A673 (cell line): Measurements from ENCODE around the gene CLTC. TPM values are rescaled to one million over a fixed set of nuclear protein-coding genes. Genes with fewer than 3 reads are reported as not detected.

Experiments used
- BruUV-seq: library from RNA; stranded (reverse); fragments of 400-500 nt; replicated peaks from 2 replicates; lab custom pipeline; 2021; lab: Mats Ljungman, UMichigan
- CTCF ChIA-PET: fragments of 300-600 bp; sonication (Branson Sonifier 250); formaldehyde crosslinking; loops from one replicate; lab custom pipeline; 2022; ENCODE audit warnings: antibody characterized with exemption; lab: Charles Lee
- POLR2A ChIA-PET: fragments of 300-600 bp; sonication (Branson Sonifier 250); formaldehyde crosslinking; loops from one replicate; lab custom pipeline; 2022; ENCODE audit warnings: antibody characterized with exemption; ENCODE audit not compliant: low non-redundant PET; lab: Charles Lee
- DNase-seq: peaks from one replicate; pipeline ENCODE4 v3.0.0-alpha.2; 2015; ENCODE audit warnings: low spot score
- H3K27ac ChIP-seq: fragments of 200-600 bp; sonication (generic); 2 replicates; pipeline ENCODE4 v1.5.1; 2016; ENCODE audit warnings: mixed run types, low read depth, mild to moderate bottlenecking, mixed read lengths, antibody characterized with exemption, low read length; ENCODE audit not compliant: poor library complexity, severe bottlenecking
- H3K27me3 ChIP-seq: fragments of 200-600 bp; sonication (generic); replicated peaks from 2 replicates; pipeline ENCODE4 v1.6.1; 2017; ENCODE audit warnings: mixed run types, low read depth, mild to moderate bottlenecking, mixed read lengths, antibody characterized with exemption, low read length; ENCODE audit not compliant: insufficient read depth, poor library complexity
- H3K36me3 ChIP-seq: fragments of 200-600 bp; sonication (generic); 2 replicates; pipeline ENCODE4 v1.6.1; 2016; ENCODE audit warnings: mixed run types, mild to moderate bottlenecking, mixed read lengths, antibody characterized with exemption, low read length; ENCODE audit not compliant: insufficient read depth, poor library complexity, severe bottlenecking
- H3K4me1 ChIP-seq: fragments of 200-600 bp; sonication (generic); 2 replicates; pipeline ENCODE4 v1.6.1; 2017; ENCODE audit warnings: mixed run types, mild to moderate bottlenecking, mixed read lengths, antibody characterized with exemption, low read length; ENCODE audit not compliant: insufficient read depth, poor library complexity, severe bottlenecking
- H3K4me3 ChIP-seq: fragments of 200-600 bp; sonication (generic); 2 replicates; pipeline ENCODE4 v1.5.1; 2016; ENCODE audit warnings: low read depth, mixed run types, mild to moderate bottlenecking, mixed read lengths, low read length; ENCODE audit not compliant: poor library complexity, severe bottlenecking
- H3K9me3 ChIP-seq: fragments of 200-600 bp; sonication (generic); 2 replicates; pipeline ENCODE4 v1.6.1; 2016; ENCODE audit warnings: mixed run types, low read depth, mild to moderate bottlenecking, mixed read lengths, antibody characterized with exemption, low read length; ENCODE audit not compliant: poor library complexity, severe bottlenecking
- EZH2 ChIP-seq: fragments of 200-600 bp; sonication (generic); IDR thresholded peaks from 2 replicates; pipeline ENCODE4 v1.6.1; 2017; ENCODE audit warnings: borderline replicate concordance, low read depth, mild to moderate bottlenecking, mixed read lengths, antibody characterized with exemption, low read length; ENCODE audit not compliant: poor library complexity, severe bottlenecking
- intact Hi-C: fragments of 100-400 bp; cut with micrococcal nuclease; formaldehyde crosslinking; loops from one replicate; pipeline ENCODE4 v1.10.0; 2022; ENCODE audit not compliant: unreplicated experiment
- total RNA-seq: library from RNA; stranded (reverse); gene quantifications from 2 replicates; pipeline ENCODE4 v1.2.3, GENCODE V29; 2021
- TF ChIP-seq, protein P1 (sequence below): fragments of 300-800, 200-600 bp; sonication (generic); conservative IDR thresholded peaks from 2 replicates; pipeline ENCODE4 v1.5.1; 2017; ENCODE audit warnings: low read depth, mild to moderate bottlenecking, antibody characterized with exemption, low read length, moderate library complexity, mixed read lengths

The CLTC gene
- total RNA-seq, 1 experiment from 2014 or later: 313 TPM

DNA sequence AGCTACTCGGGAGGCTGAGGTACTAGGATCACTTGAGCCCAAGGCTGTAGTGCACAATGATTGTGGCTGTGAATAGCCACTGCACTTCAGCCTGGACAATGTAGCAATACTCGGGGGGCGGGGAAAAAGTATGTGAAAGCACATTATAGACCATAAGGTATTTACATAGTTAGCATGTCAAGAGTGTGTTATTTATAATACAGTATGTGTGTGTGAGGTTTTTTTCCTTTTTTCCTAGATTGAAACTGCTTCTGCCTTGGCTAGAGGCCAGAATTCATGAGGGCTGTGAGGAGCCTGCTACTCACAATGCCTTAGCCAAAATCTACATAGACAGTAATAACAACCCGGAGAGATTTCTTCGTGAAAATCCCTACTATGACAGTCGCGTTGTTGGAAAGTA, 57.0 kb downstream of the CLTC start:
- no peak for TF ChIP-seq EZH2
- TF ChIP-seq, protein P1, sequence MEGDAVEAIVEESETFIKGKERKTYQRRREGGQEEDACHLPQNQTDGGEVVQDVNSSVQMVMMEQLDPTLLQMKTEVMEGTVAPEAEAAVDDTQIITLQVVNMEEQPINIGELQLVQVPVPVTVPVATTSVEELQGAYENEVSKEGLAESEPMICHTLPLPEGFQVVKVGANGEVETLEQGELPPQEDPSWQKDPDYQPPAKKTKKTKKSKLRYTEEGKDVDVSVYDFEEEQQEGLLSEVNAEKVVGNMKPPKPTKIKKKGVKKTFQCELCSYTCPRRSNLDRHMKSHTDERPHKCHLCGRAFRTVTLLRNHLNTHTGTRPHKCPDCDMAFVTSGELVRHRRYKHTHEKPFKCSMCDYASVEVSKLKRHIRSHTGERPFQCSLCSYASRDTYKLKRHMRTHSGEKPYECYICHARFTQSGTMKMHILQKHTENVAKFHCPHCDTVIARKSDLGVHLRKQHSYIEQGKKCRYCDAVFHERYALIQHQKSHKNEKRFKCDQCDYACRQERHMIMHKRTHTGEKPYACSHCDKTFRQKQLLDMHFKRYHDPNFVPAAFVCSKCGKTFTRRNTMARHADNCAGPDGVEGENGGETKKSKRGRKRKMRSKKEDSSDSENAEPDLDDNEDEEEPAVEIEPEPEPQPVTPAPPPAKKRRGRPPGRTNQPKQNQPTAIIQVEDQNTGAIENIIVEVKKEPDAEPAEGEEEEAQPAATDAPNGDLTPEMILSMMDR: no peak
- no peaks in the 10 kb centered on the region for H3K9me3 ChIP-seq
- H3K27ac ChIP-seq: no peak overlapping the region
- ChIA-PET POLR2A (no interaction called here), CTCF (no interaction called here)
- H3K4me1 ChIP-seq: no peaks in the 10 kb centered on the region
- H3K36me3 ChIP-seq: peaks cover 96% of the 10 kb centered on the region
- BruUV-seq: no TSS peak
- intact Hi-C loops: no loop called here
- no peak overlapping the region for H3K4me3 ChIP-seq
- no peak for DNase-seq
- H3K27me3 ChIP-seq: no peaks in the 10 kb centered on the region

DNA sequence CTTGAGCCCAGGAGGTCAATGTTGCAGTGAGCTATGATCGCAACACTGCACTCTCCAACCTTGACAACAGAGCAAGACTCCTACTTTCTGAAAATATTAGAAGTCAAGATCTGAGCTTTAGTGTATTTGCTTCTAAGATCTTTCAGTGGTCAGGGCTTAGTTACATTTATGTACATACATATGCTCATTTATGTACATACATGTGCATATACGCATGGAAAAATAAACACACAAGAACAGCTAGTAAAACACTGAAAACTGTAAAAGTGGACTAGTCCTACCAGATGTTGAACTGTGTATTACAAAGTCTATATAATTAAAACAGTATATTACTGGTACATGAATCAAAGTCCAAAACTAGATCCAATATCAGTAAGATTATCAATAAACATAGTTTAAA, 59.2 kb downstream of the CLTC start:
- H3K27me3 ChIP-seq: no peaks in the 10 kb centered on the region
- ChIA-PET CTCF (interaction anchor here (0.6 kb wide), 1 partner anchor 68 kb away, joined by 4 read pairs; no protein-coding TSS in a partner anchor), POLR2A (no interaction called here)
- H3K36me3 ChIP-seq: peaks cover 99% of the 10 kb centered on the region
- no peaks in the 10 kb centered on the region for H3K4me1 ChIP-seq
- no peak for TF ChIP-seq EZH2
- TF ChIP-seq, protein P1: no peak
- no peak overlapping the region for H3K27ac ChIP-seq
- DNase-seq: no peak
- intact Hi-C loops: no loop called here
- H3K4me3 ChIP-seq: no peak overlapping the region
- H3K9me3 ChIP-seq: no peaks in the 10 kb centered on the region
- BruUV-seq: no TSS peak

DNA sequence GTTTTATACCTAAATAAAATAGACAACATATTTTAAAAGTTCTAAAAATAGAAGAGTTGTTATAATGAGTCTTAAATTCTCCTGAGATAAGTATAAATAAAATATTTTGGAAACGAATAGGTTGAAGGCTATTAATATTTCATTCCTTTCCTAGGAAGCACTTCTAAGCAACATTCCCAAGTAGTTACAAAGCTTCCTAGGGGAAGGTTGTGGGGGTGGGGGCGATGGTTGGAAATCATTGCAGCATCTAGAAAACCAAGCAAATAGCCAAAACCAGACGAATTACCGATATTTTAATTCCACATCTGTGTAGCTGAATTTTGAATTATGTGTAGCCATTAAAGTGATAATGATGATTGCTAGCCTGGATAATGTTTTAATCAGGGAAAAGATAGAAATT, 60.6 kb downstream of the CLTC start:
- no TSS peak for BruUV-seq
- Histone ChIP-seq H3K36me3 (peaks cover 99% of the 10 kb centered on the region), H3K27ac (no peak overlapping the region), H3K4me3 (no peak overlapping the region), H3K9me3 (no peaks in the 10 kb centered on the region), H3K27me3 (no peaks in the 10 kb centered on the region), H3K4me1 (no peaks in the 10 kb centered on the region)
- no peak for TF ChIP-seq EZH2
- TF ChIP-seq, protein P1: no peak
- ChIA-PET POLR2A (no interaction called here), CTCF (no interaction called here)
- intact Hi-C loops: loop anchor here (10.0 kb wide), 1 partner anchor 156 kb away; no protein-coding TSS in a partner anchor
- no peak for DNase-seq
